ENCODE measurements around the gene PIK3R1. TPM values are rescaled to one million over a fixed set of nuclear protein-coding genes. Genes with fewer than 3 reads are reported as not detected.

Gene PIK3R1
- total and polyA plus RNA-seq, 2 experiments from 2014 or later: 5.9 to 9.8 TPM

DNA sequence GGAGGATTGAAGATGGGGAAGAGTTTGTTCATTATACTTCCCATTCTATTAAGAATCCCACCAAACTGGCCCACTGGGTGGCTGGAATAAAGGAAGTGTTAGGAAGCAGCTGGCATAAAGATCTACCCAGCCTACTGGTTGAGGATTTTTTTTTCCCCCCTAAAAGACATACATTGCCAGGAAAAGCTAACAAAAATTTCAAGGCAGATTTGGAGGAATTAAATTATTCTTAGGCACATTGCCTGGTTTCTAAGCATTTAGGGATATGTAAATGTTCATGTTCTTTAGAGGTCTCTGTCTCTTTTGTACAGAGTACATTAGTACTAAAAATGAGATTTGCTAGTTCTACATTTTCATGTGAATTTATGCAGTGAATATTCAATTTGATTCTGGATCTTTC, 8.3 kb downstream of the PIK3R1 start:
- H3K27me3 Mint-ChIP-seq (ENCODE audit: insufficient read depth, low read depth, poor library complexity): peaks cover 4% of the 10 kb centered on the region
- no peak overlapping the region for H3K4me2 ChIP-seq
- DNase-seq (ENCODE audit: low spot score) (no peak), ATAC-seq (no peak)
- no peaks in the 10 kb centered on the region for H3K4me1 ChIP-seq (ENCODE audit: insufficient read depth)
- H3K4me3 Mint-ChIP-seq: no peak overlapping the region
- H3K9me3 Mint-ChIP-seq: peaks cover 3% of the 10 kb centered on the region; the same call in 1 of the 3 replicates
- H2AFZ ChIP-seq: no peak overlapping the region
- no peak overlapping the region for H3K27ac ChIP-seq (ENCODE audit: low read depth)
- H3K27me3 ChIP-seq (ENCODE audit: insufficient read depth): peaks cover 18% of the 10 kb centered on the region
- H3K36me3 ChIP-seq (ENCODE audit: insufficient read depth): 0 out of 2 replicates have a peak, but pooled peaks cover 3% of the 10 kb centered on the region
- peaks cover 2% of the 10 kb centered on the region; the same call in 1 of the 3 replicates for H3K36me3 Mint-ChIP-seq (ENCODE audit: low read depth)
- no peaks in the 10 kb centered on the region for H3K9me2 ChIP-seq (ENCODE audit: insufficient read depth)
- H3K4me3 ChIP-seq: no peak overlapping the region
- no peaks in the 10 kb centered on the region for H3F3A ChIP-seq (replicated peaks; ENCODE audit: low read depth)
- peaks cover 22% of the 10 kb centered on the region for H3K79me2 ChIP-seq (replicated peaks; ENCODE audit: insufficient read depth)
- no peak overlapping the region for H3K27ac Mint-ChIP-seq
- no peaks in the 10 kb centered on the region; the same call in 2 of the 3 replicates for H3K4me1 Mint-ChIP-seq
- TF ChIP-seq POLR2AphosphoS5 (IDR thresholded peaks at IDR 0.05; ENCODE audit: low read depth): no peak
- no peak for TF ChIP-seq EZH2phosphoT487 (IDR thresholded peaks at IDR 0.05; ENCODE audit: unreplicated experiment)
- no peak for TF ChIP-seq CREB1 (CRISPR knock-in tag; IDR thresholded peaks at IDR 0.05; ENCODE audit: low read depth)
- TF ChIP-seq, protein P1, sequence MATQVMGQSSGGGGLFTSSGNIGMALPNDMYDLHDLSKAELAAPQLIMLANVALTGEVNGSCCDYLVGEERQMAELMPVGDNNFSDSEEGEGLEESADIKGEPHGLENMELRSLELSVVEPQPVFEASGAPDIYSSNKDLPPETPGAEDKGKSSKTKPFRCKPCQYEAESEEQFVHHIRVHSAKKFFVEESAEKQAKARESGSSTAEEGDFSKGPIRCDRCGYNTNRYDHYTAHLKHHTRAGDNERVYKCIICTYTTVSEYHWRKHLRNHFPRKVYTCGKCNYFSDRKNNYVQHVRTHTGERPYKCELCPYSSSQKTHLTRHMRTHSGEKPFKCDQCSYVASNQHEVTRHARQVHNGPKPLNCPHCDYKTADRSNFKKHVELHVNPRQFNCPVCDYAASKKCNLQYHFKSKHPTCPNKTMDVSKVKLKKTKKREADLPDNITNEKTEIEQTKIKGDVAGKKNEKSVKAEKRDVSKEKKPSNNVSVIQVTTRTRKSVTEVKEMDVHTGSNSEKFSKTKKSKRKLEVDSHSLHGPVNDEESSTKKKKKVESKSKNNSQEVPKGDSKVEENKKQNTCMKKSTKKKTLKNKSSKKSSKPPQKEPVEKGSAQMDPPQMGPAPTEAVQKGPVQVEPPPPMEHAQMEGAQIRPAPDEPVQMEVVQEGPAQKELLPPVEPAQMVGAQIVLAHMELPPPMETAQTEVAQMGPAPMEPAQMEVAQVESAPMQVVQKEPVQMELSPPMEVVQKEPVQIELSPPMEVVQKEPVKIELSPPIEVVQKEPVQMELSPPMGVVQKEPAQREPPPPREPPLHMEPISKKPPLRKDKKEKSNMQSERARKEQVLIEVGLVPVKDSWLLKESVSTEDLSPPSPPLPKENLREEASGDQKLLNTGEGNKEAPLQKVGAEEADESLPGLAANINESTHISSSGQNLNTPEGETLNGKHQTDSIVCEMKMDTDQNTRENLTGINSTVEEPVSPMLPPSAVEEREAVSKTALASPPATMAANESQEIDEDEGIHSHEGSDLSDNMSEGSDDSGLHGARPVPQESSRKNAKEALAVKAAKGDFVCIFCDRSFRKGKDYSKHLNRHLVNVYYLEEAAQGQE (IDR thresholded peaks at IDR 0.05; ENCODE audit: unreplicated experiment): no peak
- TF ChIP-seq ZNF114 (CRISPR knock-in tag; IDR thresholded peaks at IDR 0.05): no peak
- TF ChIP-seq NANOG (IDR thresholded peaks at IDR 0.05; ENCODE audit: borderline replicate concordance): no peak
- TF ChIP-seq, protein P2, sequence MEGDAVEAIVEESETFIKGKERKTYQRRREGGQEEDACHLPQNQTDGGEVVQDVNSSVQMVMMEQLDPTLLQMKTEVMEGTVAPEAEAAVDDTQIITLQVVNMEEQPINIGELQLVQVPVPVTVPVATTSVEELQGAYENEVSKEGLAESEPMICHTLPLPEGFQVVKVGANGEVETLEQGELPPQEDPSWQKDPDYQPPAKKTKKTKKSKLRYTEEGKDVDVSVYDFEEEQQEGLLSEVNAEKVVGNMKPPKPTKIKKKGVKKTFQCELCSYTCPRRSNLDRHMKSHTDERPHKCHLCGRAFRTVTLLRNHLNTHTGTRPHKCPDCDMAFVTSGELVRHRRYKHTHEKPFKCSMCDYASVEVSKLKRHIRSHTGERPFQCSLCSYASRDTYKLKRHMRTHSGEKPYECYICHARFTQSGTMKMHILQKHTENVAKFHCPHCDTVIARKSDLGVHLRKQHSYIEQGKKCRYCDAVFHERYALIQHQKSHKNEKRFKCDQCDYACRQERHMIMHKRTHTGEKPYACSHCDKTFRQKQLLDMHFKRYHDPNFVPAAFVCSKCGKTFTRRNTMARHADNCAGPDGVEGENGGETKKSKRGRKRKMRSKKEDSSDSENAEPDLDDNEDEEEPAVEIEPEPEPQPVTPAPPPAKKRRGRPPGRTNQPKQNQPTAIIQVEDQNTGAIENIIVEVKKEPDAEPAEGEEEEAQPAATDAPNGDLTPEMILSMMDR (conservative IDR thresholded peaks at IDR 0.05; ENCODE audit: low read depth in 2 of 2): no peak
- no peak for TF ChIP-seq EZH2 (IDR thresholded peaks at IDR 0.05; ENCODE audit: low read depth, unreplicated experiment)
- TF ChIP-seq, protein P3, sequence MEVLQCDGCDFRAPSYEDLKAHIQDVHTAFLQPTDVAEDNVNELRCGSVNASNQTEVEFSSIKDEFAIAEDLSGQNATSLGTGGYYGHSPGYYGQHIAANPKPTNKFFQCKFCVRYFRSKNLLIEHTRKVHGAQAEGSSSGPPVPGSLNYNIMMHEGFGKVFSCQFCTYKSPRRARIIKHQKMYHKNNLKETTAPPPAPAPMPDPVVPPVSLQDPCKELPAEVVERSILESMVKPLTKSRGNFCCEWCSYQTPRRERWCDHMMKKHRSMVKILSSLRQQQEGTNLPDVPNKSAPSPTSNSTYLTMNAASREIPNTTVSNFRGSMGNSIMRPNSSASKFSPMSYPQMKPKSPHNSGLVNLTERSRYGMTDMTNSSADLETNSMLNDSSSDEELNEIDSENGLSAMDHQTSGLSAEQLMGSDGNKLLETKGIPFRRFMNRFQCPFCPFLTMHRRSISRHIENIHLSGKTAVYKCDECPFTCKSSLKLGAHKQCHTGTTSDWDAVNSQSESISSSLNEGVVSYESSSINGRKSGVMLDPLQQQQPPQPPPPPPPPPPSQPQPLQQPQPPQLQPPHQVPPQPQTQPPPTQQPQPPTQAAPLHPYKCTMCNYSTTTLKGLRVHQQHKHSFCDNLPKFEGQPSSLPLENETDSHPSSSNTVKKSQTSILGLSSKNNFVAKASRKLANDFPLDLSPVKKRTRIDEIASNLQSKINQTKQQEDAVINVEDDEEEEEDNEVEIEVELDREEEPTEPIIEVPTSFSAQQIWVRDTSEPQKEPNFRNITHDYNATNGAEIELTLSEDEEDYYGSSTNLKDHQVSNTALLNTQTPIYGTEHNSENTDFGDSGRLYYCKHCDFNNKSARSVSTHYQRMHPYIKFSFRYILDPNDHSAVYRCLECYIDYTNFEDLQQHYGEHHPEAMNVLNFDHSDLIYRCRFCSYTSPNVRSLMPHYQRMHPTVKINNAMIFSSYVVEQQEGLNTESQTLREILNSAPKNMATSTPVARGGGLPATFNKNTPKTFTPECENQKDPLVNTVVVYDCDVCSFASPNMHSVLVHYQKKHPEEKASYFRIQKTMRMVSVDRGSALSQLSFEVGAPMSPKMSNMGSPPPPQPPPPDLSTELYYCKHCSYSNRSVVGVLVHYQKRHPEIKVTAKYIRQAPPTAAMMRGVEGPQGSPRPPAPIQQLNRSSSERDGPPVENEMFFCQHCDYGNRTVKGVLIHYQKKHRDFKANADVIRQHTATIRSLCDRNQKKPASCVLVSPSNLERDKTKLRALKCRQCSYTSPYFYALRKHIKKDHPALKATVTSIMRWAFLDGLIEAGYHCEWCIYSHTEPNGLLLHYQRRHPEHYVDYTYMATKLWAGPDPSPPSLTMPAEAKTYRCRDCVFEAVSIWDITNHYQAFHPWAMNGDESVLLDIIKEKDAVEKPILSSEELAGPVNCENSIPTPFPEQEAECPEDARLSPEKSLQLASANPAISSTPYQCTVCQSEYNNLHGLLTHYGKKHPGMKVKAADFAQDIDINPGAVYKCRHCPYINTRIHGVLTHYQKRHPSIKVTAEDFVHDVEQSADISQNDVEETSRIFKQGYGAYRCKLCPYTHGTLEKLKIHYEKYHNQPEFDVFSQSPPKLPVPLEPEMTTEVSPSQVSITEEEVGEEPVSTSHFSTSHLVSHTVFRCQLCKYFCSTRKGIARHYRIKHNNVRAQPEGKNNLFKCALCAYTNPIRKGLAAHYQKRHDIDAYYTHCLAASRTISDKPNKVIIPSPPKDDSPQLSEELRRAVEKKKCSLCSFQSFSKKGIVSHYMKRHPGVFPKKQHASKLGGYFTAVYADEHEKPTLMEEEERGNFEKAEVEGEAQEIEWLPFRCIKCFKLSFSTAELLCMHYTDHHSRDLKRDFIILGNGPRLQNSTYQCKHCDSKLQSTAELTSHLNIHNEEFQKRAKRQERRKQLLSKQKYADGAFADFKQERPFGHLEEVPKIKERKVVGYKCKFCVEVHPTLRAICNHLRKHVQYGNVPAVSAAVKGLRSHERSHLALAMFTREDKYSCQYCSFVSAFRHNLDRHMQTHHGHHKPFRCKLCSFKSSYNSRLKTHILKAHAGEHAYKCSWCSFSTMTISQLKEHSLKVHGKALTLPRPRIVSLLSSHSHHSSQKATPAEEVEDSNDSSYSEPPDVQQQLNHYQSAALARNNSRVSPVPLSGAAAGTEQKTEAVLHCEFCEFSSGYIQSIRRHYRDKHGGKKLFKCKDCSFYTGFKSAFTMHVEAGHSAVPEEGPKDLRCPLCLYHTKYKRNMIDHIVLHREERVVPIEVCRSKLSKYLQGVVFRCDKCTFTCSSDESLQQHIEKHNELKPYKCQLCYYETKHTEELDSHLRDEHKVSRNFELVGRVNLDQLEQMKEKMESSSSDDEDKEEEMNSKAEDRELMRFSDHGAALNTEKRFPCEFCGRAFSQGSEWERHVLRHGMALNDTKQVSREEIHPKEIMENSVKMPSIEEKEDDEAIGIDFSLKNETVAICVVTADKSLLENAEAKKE (CRISPR knock-in tag; IDR thresholded peaks at IDR 0.05): no peak
- TF ChIP-seq ZNF331 (CRISPR knock-in tag; IDR thresholded peaks at IDR 0.05; ENCODE audit: low read depth): no peak
- TF ChIP-seq, protein P4, sequence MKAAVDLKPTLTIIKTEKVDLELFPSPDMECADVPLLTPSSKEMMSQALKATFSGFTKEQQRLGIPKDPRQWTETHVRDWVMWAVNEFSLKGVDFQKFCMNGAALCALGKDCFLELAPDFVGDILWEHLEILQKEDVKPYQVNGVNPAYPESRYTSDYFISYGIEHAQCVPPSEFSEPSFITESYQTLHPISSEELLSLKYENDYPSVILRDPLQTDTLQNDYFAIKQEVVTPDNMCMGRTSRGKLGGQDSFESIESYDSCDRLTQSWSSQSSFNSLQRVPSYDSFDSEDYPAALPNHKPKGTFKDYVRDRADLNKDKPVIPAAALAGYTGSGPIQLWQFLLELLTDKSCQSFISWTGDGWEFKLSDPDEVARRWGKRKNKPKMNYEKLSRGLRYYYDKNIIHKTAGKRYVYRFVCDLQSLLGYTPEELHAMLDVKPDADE (IDR thresholded peaks at IDR 0.05): no peak
- peaks cover 26% of the 10 kb centered on the region for H4K20me1 ChIP-seq (replicated peaks; ENCODE audit: insufficient read depth)
